ENCODE results near the gene CYRIA.

The CYRIA gene

DNA sequence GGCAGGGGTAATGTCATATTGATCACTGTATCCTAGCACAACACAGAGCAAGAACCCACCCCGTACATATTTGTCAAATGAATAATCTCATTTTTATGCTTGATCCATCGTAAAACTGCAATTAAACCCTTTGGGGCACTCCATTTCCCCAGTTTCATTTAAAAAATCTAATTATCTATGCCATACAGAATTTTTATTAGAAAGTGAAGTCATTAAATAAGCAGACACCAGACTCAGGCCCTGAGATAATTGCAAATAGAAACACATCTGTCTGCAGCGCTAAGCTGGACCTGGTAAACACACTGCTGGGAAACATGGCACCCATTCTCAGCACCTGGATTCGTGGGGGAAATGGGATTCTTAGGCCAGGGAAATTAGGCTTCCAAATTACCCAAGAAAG is 5.1 kb downstream of the CYRIA start:
- DNase-seq (ENCODE audit: low read depth): no peak
- in situ Hi-C loops (cut with HindIII; ENCODE audit: low sequenced_read_pairs): no loop called here
- H3K4me3 ChIP-seq (ENCODE audit: low read depth, low read length): no peak overlapping the region
- TF ChIP-seq, protein P1, sequence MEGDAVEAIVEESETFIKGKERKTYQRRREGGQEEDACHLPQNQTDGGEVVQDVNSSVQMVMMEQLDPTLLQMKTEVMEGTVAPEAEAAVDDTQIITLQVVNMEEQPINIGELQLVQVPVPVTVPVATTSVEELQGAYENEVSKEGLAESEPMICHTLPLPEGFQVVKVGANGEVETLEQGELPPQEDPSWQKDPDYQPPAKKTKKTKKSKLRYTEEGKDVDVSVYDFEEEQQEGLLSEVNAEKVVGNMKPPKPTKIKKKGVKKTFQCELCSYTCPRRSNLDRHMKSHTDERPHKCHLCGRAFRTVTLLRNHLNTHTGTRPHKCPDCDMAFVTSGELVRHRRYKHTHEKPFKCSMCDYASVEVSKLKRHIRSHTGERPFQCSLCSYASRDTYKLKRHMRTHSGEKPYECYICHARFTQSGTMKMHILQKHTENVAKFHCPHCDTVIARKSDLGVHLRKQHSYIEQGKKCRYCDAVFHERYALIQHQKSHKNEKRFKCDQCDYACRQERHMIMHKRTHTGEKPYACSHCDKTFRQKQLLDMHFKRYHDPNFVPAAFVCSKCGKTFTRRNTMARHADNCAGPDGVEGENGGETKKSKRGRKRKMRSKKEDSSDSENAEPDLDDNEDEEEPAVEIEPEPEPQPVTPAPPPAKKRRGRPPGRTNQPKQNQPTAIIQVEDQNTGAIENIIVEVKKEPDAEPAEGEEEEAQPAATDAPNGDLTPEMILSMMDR (IDR thresholded peaks at IDR 0.05; ENCODE audit: low read depth, low read length, missing control alignments): no peak

DNA sequence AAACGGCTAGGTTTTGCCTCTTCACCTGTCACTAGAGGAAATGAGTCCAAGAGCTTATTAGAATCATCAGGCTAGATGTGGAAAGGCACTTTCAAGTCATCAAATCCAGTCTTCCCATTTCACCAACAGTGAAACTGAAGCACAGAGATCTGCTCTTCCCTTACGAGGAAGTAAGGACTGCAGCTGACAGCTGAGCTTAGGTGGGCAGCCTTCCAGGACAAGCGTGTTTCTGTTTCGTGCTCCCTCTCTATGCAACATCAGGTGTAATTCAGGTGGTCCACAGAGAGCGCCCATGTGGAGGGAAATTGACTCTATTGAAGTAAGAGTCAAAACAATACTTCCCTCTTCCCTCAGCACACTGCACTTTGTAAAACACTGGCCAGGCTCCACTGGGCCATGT is 5.5 kb downstream of the CYRIA start:
- in situ Hi-C loops (cut with HindIII; ENCODE audit: low sequenced_read_pairs): no loop called here
- TF ChIP-seq, protein P1 (IDR thresholded peaks at IDR 0.05; ENCODE audit: low read depth, low read length, missing control alignments): no peak
- H3K4me3 ChIP-seq (ENCODE audit: low read depth, low read length): no peak overlapping the region
- DNase-seq (ENCODE audit: low read depth): no peak

DNA sequence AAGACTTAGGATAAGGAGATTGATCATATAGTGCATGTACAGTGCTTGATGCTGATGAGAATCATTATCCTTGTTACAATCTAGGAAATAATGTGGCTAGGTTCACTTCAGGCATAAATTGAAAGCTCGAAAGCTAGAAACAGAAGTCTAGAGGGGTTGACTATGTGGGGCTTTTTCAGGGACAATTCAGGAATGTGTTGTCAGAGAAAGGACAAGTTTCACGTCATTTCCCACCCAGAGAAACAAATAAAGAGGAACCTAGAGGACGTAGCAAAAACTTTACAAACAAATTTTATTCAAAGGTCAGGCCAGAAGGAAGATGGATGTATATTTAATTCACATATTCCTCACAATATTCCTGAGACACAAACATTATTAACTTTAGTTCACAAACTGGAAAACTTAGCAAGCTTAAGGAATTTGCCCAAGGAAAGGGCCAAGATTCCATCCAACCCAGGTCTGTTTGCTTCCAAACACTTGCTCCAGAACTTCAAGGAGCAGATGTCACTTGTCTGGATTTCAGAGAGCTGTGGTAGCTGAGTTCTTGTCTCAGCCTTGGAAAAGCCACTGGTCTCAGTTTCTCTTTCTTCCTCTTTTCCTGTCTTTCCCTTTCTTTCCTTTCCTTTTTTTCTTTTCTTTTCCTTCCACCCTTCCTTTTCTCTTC is 7.4 kb downstream of the CYRIA start:
- H3K4me3 ChIP-seq (ENCODE audit: low read depth, low read length): no peak overlapping the region
- in situ Hi-C loops (cut with HindIII; ENCODE audit: low sequenced_read_pairs): no loop called here
- TF ChIP-seq, protein P1 (IDR thresholded peaks at IDR 0.05; ENCODE audit: low read depth, low read length, missing control alignments): no peak
- no peak for DNase-seq (ENCODE audit: low read depth)

DNA sequence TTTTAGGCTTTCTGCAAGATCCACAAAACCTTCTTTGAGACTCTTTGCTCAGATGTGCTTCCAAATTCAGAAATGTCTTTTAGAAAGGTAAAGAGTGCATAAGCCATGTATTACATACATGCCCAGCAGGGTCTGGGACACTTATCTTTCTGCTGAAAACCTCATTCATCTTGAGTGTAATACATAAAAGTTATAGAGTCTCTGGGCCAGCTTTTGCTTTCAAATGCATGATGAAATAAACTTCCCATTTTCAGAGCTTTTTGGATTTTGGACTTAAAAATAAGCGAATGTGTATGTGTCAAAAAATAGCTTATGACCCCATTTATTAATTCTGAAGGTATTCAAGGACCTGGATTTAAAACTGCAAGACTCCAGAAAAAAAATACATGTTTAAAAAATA is 8.0 kb downstream of the CYRIA start:
- TF ChIP-seq, protein P1 (IDR thresholded peaks at IDR 0.05; ENCODE audit: low read depth, low read length, missing control alignments): no peak
- DNase-seq (ENCODE audit: low read depth): no peak
- no peak overlapping the region for H3K4me3 ChIP-seq (ENCODE audit: low read depth, low read length)
- in situ Hi-C loops (cut with HindIII; ENCODE audit: low sequenced_read_pairs): no loop called here

DNA sequence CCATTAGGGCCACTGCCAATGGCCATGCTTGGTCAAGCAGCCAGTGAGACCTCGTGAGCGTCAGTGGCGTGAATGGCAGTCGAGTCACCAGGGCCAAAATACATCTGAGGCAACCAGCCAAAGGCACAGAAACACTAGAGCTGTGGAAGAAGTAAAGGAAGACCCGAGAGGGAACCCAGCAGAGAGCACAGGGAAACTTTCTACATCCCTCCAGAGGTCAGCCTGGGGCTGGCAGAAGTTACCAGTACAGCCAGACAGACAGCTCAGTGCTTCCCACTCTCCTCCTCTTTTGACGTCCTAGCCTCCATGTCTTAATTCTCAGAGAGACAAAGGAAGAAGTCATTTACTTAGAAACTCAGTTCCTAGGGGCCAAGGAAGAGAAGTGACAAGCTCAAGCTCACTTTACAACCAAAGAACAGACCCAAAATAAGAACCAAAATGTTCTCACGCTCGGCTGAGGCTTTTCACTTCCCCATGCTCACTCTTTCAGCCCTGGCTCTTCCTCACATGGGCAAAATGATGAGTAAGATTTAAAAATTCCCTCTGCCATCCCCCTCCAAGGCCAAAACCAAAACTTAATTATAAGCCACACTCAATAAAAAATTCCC is 8.7 kb downstream of the CYRIA start:
- H3K4me3 ChIP-seq (ENCODE audit: low read depth, low read length): no peak overlapping the region
- TF ChIP-seq, protein P1 (IDR thresholded peaks at IDR 0.05; ENCODE audit: low read depth, low read length, missing control alignments): no peak
- in situ Hi-C loops (cut with HindIII; ENCODE audit: low sequenced_read_pairs): no loop called here
- DNase-seq (ENCODE audit: low read depth): no peak

DNA sequence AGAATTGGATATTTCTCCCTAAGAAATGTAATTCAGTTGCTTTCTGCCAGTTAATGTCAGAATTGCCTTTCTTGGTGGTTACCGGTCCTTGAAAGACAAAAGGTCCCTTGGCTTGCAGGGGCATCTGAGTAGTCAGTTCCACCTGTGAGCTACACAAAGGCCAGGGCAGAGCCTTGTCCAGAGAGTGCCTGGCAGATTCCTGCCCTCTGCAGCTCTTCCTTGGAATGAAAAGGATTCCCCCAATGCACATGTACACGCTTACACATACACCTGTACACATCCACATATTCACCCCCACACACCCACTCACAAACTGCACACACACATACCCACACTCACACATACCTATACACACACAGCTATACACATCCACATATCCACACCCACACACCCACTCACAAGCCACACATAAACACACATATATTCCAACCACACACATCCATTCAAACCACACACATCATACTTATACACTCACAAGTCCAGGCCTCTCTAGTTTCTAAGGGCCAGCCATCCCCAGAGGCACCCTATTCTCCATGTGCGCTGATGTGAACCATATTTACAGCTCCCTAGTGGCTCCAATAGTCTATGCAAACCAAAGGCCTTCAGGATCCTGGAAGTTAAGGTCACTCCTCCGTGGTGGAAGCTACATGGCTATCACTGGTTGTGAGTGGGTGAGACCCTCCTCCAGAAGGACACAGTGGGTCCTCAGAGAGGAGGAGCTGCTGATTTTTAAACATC is 9.6 kb downstream of the CYRIA start:
- TF ChIP-seq, protein P1 (IDR thresholded peaks at IDR 0.05; ENCODE audit: low read depth, low read length, missing control alignments): no peak

More for the DNA sequence above, 9.6 kb downstream of the CYRIA start:
- no peak overlapping the region for H3K4me3 ChIP-seq (ENCODE audit: low read depth, low read length)
- in situ Hi-C loops (cut with HindIII; ENCODE audit: low sequenced_read_pairs): no loop called here
- no peak for DNase-seq (ENCODE audit: low read depth)
